ENCODE measurements around the gene PIGX.

Gene PIGX

DNA sequence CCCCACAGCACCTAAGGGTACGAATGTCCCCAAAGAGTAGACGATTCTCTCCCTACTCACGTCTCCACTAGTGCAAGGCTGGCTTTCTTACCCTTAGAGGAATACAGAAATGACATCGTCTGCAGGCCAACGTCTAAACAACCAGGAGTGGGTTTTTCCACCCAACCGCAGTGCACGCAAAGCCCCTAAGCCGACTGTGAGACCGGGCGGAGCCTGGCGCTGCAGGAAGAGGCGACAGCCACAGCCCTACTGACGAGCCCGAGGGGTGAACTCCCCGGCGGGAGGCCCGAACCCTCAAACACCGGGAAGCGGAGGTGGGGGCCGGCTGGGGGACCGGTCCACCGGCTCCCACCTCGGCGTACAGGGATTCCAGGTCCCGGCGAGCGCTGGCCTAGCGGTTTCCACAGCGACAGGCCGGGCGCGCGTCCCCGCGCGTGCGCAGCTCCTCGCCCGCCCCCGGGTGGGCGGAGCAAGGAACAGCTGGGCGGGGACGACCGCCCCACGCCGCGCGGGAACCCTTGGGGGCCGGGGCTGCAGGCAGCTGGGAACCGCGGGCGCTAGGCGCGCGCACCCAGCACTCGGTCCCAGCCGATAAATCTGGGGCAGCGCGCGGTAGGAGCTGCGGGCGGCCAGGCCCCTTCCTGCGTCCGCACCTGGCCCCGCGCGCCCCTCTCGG, at the start of gene PIGX, which contains the start of gene CEP19:
Gene PIGX, plus strand, starts transcription at position 540 of the 676 bp plus-strand sequence.
Gene CEP19, minus strand, starts transcription at position 413 of the 676 bp plus-strand sequence. CDS start 3,593 bp downstream, outside the sequence.
- DNase-seq (ENCODE audit: low read depth in 1 of 2, low spot score in 1 of 2) = peak; percentile 81 to 85

DNA sequence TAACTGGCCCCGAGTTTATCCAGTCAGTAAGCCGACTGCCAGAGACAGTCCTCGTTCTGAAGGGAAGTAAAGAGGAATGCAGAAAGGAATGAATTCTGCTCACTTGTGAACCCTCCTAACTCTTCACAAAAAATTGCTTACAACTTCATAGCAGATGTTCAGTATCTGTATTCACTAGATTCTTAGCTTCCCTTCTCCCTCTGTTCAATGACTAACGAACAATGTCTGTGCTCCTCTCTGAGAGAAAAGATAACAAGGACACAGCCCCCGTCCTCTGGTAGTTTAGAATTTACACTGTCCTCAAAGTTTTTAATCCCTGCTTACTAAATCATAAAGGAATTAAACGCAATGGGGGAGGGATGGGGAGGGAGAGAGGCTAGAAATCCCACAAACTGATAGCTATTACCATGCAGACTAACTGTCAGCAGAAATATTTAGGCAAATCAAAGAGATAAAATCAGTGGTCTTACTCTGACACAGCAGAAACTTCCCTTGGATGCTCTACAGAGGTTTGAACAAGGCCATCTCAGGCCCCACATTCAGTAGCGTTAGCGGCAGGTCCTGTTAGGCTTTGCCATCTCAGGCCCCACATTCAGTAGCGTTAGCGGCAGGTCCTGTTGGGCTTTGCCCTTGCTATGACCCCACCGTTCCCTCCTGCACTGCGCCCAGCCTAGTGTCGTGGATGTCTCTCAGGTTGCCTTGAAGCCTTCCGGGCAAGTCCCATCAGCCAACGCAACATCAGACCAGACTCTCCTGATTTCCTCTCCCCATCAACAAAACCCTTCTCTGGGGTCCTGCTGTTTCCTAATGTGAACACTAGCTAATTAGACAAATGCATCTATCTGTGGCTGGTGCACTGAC, 49.2 kb upstream of the PIGX start:
- no peak for DNase-seq (ENCODE audit: low read depth in 1 of 2, low spot score in 1 of 2)

DNA sequence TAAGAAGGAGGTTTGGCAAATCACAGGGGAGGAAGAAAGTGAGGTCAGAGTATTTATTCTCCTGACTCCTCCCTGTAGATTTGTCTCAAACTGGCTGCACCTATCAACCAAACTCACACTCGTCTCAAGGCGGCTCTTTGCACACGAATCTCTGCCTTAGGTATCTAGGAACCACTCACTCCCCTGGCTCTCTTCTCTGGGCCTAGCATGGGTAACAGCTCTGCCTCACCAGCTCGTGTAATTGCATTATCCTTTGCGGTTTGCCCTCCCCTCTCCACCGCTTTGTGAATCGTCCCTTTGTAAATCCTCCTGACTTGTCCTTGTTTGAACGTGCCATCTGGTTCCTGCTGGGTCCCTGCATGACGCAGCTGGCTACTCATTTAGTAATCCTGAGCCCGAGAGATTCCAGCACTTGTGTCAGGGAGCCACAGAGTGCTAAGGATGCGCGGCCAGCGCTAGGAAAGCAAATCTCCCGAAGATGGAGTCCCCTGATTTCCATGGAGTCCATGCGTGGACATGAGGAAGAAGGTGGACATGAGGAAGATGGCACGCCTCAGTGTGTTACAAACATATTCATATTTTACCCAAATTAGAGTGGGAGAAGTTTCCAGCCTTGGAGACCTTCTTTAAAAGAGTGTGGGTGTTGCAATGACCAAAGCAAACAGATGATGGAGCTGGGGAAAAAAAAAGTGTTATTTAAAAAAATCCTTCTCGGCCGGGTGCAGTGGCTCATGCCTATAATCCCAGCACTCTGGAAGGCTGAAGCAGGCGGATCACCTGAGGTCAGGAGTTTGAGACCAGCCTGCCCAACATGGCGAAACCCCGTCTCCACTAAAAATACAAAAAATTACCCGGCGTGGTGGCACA, 45.9 kb upstream of the PIGX start:
- DNase-seq (ENCODE audit: low read depth in 1 of 2, low spot score in 1 of 2) = no peak

DNA sequence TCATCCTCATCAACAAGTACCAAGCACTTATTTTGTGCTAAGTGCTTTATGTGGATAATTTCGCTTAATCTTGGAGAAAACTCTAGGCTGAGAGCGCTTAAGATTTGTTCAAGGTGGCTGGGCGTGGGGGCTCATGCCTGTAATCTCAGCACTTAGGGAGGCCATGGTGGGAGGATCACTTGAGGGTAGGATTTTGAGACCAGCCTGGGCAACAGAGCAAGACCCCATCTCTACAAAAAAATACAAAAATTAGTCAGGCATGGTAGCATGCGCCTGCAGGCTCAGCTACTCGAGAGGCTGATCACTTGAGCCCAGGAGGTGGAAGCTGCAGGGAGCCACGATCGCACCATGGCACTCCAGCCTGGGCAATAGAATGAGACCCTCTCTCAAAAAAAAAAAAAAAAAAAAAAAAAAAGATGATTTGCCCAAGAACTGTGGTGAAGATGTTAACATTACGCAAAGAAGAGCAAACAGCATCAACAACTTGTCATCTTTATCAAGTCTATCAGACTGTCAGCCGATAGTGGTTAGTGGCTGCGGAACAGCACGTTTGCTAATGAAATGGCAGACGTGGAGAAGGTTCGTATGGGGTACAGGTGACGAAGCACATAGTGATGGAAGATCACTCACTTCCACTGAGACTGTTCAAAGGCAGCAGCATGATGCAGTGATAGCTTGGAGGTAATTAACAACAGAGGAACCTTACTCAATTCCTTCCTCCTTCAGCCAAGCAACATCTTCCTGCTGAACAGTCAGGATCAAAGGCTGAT, 44.9 kb upstream of the PIGX start:
- DNase-seq (ENCODE audit: low read depth in 1 of 2, low spot score in 1 of 2) = no peak

DNA sequence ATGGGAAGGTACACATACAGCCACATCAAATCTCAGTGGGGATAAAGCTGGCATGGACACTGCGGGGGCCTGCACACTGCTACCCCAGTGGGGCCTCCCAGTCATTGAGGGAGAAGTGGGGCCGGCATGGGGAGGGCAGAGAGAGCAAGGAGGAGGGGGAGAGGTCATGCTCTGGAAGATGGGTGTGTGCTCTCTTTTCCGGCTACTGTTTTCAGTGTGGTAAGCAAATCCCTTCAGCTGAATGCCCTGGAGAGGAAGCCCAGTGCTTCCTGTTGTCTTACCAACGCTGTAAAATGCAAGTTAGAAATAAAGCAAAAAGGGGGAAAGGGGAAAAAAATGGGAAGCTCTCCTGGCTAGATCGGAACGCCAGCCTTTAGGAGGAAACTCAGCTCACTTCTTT, 41.8 kb upstream of the PIGX start:
- no peak for DNase-seq (ENCODE audit: low read depth in 1 of 2, low spot score in 1 of 2)

DNA sequence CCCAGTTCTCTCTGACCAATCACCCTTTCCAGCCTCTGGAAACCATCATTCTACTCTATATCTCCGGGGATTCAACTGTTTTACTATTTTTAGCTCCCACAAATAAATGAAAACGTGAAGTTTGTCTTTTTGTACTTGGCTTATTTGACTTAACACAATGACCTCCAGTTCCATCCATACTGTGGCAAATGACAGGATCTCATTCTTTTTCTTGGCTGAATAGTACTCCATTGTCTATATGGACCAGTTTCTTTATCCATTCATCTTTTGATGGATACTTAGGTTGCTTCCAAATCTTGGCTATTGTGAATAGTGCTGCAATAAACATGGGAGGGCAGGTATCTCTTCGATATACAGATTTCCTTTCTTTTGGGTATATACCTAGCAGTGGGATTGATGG, 38.5 kb upstream of the PIGX start:
- no peak for DNase-seq (ENCODE audit: low read depth in 1 of 2, low spot score in 1 of 2)

DNA sequence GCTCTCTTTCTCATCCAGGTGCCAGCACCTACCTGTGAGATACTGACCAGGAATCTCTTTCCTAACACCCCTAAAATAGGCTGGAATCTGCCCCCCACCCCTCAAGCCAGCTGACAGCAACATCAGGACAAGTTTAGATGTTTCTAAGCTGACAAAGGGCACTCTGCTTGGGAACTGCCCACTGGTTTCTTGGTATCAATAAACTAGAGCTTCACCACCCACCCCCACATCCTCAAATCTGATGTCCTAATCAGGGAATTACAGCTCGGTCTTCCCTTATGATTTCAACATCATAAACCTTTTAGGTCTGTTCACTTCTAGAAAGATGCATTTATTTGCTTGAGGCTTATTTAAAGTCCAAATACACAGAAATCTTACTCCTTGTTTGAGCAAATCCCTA, 34.8 kb upstream of the PIGX start:
- DNase-seq (ENCODE audit: low read depth in 1 of 2, low spot score in 1 of 2) = no peak

DNA sequence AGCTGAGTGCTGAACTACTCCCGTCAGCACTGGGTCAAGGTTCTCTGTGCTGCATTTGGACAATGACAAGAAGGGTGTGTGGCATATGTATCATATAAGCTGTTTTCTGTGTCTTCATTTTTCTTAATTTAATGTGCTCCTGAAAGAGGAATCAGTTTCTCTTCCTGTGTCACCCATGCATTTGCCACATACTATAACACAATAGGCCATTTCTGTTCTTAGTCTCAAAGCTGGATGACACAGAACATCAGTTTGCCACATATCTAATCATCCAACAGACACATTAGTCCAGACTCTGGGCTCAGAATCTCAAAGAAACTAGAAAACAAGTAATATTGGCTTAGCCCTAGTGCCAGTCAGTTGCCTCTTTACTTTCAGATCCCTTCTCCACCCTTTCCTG, 34.2 kb upstream of the PIGX start:
- no peak for DNase-seq (ENCODE audit: low read depth in 1 of 2, low spot score in 1 of 2)

DNA sequence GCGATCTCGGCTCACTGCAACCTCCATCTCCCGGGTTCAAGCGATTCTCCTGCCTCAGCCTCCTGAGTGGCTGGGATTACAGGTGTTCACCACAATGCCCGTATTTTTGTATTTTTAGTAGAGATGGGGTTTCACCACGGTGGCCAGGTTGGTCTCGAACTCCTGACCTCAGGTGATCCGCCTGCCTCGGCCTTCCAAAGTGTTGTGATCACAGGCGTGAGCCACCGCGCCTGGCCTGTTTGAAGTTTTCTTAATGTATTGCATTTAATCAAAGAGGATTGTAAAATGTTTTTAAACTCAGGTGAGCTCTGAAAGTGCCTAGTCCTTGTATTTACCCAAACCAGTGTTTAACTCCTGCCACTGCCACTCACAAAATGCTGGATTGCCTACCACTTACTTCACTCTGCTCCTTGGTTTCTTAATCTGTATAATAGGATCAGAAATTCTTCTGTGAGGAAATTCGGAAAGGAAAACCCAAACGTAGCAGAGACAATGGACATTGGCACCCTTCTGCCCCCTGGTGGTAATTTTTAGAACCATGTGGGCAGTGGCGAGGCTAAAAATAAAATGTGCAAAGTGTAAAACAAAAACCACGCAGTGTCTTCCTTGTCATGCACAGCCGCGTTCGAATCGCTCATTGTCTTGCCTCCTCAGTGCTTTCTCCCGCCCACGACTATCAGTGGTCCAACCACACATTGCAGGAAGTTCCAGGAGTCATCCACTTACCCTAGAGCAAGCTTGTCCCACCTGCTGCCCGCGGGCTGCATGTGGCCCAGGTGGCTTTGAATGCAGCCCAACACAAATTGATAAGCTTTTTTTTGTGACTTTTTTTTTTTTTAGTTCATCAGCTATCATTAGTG, 27.4 kb upstream of the PIGX start:
- DNase-seq (ENCODE audit: low read depth in 1 of 2, low spot score in 1 of 2) = peak; percentile 28 to 31

DNA sequence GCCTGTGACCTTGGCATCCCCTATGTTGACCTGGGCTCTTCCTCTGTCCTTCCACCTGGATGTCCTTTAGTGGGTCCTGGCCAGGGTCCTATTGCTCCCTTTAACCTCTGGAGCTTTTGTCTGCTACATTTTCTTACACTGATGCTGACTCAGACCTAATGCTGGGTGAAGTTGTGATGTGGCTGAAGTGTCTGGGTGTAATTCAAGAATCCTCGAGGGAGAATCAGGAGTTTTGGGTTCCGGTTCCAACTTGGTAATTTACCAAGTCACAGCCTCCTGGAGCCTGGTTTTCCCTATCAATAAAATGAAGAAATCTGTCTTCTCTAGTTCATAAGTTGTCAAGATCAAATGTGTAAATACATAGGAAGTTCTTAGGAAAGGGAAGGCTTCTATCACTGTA, 25.7 kb upstream of the PIGX start:
- DNase-seq (ENCODE audit: low read depth in 1 of 2, low spot score in 1 of 2) = no peak

DNA sequence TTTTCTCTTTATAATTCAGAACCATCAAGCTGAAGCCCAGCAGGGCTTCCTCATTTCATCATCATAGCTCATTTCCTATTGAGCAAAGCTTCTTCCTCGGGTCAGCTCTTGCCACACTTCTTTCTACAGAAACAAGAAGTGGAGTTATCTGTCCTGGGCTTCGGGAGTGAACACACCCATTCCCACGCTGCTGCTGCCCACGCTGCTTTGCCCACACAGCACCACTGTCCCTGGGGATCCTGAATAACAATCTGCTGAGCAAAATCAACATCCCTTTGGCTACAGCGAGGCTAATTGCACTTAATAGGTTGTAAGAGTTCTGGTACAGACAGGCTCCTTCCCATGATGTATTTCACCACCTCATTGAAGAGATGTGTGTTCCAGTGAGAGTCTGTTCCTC, 23.8 kb upstream of the PIGX start:
- no peak for DNase-seq (ENCODE audit: low read depth in 1 of 2, low spot score in 1 of 2)

DNA sequence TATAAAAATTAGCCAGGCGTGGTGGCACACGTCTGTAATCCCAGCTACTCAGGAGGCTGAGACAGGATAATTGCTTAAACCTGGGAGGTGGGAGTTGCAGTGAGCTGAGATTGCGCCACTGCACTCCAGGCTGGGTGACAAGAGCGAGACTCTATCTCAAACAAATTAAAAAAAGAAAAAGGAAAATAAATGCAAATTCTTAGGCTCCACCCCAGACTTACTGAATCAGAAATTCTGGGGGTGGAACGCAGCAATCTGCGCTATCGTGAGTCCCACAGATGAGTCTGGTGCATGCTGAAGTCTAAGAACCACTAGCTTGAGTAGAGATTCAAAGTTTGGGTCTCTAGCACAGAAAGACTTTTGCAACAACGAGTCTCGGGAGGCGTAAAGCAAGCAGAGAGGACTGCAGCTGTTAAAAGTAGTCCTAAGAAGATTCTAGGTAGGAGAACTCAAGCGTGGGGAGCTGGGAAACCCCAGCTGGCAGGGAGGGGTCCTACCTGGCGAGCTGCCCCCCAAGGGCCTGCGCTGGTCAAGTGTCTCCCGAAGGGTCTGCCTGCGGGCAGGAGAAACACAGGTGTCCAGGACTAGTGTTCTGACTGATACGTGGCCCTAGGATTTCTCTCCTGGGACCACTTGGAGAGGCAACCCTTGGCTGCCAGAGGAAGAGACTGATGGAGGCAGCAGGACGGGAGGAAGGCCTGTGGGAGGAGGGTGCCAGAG, 22.1 kb upstream of the PIGX start:
- DNase-seq (ENCODE audit: low read depth in 1 of 2, low spot score in 1 of 2) = no peak

DNA sequence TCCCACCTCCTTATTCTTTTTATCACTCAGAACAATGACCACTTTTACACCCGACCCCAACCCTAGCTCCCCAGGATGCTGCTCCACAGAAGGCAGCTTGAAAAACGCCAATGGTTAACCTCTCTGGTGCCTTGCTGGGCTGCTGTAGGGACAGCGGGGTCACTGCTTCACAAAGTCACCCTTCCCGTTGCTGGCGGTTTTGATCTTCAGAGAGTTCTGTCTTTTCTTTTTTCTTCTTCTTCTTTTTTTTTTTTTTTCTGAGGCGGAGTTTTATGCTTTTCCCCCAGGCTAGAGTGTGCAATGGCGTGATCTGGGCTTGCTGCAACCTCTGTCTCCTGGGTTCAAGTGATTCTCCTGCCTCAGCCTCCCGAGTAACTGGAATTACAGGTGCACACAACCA, 20.8 kb upstream of the PIGX start:
- no peak for DNase-seq (ENCODE audit: low read depth in 1 of 2, low spot score in 1 of 2)

DNA sequence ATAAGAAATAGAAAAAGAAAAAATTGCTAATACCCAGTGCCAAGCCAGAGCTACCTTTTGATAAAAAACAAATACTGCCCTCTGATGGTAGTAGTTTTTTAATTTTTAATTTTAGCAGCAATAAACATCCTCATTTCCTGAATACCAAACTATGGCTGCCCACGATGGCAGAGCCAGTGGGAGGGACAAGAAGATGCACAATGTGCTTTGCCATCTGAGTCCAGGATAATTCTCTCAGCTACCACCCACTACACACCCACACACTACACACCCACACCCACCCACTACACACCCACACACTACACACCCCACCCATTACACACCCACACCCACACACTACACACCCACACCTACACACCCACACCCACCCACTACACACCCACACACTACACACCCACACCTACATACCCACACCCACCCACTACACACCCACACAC, 18.0 kb upstream of the PIGX start:
- peak in 1 of 2 donors; percentile 3 for DNase-seq (ENCODE audit: low read depth in 1 of 2, low spot score in 1 of 2)

DNA sequence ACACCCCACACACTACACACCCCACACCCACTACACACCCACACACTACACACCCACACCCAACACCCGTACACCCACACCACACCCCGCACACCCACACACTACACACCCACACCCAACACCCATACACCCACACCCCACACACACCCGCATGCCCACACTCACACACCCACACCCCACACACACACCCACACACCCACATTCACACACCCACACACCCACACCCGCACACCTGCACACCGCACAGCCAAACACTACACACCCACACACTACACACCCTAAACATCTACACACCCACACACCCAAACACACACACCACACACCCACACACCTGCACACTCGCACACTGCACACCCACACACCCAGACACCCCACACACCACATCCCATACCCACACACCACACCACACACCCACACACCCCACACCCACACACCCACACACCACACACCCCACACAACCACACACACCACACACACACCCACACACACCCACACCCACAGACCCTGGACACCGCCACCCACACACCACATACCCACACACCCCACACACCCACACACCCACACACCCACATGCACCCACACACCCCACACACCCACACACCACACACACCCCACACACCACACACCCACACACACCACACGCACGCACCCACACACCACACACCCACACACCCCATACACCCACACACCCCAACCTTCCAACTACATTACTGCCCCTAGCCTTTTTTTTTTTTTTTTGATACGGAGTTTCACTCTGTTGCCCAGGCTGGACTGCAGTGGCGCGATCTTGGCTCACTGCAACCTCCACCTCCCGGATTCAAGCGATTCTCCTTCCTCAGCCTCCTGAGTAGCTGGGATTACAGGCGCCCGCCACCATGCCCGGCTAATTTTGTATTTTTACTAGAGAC, 17.0 kb upstream of the PIGX start:
- peak in 1 of 2 donors; percentile 7 for DNase-seq (ENCODE audit: low read depth in 1 of 2, low spot score in 1 of 2)

DNA sequence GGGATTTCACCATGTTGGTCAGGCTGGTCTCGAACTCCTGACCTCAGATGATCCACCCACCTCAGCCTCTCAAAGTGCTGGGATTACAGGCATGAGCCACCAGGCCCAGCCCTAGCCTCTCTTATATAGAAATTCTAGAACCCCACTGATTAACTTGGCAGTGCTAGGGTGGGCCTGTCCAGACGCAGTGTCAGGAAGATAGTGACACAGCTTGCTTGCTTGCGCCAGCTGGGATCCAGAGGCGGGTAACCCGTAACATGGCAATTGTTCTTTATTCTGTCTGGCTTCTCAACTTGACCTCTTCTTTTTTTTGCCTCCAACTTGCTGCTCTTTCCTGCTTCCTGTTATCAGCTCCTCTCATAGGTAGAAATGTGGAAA, 16.3 kb upstream of the PIGX start:
- DNase-seq (ENCODE audit: low read depth in 1 of 2, low spot score in 1 of 2) = no peak

DNA sequence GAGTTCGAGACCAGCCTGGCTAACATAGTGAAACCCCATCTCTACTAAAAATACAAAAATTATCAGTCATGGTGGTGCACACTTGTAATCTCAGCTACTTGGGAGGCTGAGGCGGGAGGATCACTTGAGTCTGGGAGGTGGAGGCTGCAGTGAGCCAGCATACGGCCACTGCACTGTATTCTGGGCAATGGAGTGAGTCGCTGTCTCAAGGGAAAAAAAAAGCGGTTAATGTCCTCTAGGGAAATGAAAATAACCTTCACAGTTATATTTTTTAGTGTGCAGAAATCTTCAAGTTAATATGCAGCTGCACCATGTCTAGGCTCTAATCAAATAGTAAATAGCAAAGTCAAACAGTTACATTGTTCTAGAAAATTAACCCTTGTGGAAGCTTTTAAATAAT, 14.9 kb upstream of the PIGX start:
- DNase-seq (ENCODE audit: low read depth in 1 of 2, low spot score in 1 of 2) = no peak

DNA sequence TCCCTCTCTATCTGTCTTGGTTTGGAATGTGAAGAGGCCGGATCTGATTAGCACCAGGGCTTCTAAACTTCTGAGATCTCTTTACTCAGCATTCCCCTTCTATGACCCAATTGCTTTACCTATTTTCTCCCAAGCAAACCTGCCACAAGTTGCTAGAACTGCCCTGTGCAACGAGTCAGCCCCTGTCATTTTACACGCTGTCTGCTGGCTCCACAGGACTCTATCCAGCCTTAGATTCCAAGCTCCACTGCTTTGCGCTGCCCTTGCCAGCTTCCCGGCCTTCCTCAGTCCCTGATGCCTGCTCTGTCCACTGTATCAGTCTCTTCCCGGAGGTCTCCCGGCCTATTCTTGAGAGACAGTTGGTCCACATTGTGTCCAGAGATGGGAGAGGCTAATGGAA, 12.4 kb upstream of the PIGX start:
- DNase-seq (ENCODE audit: low read depth in 1 of 2, low spot score in 1 of 2) = no peak

Data from stimulated activated CD4-positive, alpha-beta T cell treated with anti-CD3 and anti-CD28 coated beads, Interleukin-15, amount 100 ng/mL, for 1 hour (primary cell).